ENCODE results near the gene SLC5A2. TPM values are rescaled to one million over a fixed set of nuclear protein-coding genes. Genes with fewer than 3 reads are reported as not detected.

SLC5A2 gene
- total and polyA plus RNA-seq, 2 of the 13 experiments (the other 11 are each of a cell fraction or from before 2014, with no cell fraction given): 0.24 to 0.97 TPM

DNA sequence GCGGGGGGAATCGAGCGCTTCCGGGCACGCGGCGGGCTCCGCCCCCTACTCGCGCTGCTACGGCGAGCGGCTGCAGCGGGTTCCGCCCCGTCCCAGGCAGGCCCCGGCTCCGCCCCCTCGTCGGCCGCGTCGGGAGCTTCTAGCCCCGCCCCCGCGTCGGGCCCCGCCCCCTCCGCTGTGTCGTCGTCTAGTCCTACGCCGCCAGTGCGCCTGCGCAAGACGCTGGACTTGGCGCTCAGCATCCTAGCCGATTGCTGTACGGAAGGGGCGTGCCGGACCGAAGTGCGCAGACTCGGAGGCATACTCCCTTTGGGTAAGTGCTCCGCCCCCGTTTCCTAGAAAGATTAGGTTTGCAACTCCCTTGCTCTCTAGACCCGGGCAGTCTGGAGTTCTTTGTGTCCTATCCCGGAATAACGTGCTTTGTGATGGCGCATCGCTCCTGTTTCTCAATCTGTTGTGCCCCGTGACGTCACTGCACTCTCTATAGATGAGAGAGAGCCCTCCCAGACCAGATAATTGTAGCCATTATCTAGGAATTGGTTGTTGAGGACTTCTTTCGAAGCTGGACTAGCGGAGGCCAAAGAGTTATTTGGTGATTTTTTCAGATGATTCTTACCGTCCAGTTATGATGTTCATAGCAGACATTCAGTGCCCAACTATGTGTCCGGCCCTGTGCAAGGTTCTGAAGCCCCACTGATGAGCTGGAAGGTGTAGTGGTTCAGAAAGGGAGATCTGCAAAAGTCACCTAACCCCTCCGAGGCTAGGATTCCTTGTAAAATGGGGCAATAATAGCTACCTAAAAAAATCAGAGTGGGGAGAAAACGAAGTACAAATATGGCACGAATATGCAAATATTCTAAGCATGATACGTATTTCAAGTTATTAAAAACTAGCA, 23.0 kb upstream of the SLC5A2 start (continued):
- no peak for TF ChIP-seq MBNL3 (CRISPR knock-in tag; conservative IDR thresholded peaks at IDR 0.05)
- TF ChIP-seq TBP (CRISPR knock-in tag; IDR thresholded peaks at IDR 0.05): 0 out of 2 replicates have a peak, but pooled peaks have one; percentile 53
- TF ChIP-seq NFKBIZ (CRISPR knock-in tag; IDR thresholded peaks at IDR 0.05): peak; percentile 11; the same call in 1 of the 2 replicates
- TF ChIP-seq, protein P1, sequence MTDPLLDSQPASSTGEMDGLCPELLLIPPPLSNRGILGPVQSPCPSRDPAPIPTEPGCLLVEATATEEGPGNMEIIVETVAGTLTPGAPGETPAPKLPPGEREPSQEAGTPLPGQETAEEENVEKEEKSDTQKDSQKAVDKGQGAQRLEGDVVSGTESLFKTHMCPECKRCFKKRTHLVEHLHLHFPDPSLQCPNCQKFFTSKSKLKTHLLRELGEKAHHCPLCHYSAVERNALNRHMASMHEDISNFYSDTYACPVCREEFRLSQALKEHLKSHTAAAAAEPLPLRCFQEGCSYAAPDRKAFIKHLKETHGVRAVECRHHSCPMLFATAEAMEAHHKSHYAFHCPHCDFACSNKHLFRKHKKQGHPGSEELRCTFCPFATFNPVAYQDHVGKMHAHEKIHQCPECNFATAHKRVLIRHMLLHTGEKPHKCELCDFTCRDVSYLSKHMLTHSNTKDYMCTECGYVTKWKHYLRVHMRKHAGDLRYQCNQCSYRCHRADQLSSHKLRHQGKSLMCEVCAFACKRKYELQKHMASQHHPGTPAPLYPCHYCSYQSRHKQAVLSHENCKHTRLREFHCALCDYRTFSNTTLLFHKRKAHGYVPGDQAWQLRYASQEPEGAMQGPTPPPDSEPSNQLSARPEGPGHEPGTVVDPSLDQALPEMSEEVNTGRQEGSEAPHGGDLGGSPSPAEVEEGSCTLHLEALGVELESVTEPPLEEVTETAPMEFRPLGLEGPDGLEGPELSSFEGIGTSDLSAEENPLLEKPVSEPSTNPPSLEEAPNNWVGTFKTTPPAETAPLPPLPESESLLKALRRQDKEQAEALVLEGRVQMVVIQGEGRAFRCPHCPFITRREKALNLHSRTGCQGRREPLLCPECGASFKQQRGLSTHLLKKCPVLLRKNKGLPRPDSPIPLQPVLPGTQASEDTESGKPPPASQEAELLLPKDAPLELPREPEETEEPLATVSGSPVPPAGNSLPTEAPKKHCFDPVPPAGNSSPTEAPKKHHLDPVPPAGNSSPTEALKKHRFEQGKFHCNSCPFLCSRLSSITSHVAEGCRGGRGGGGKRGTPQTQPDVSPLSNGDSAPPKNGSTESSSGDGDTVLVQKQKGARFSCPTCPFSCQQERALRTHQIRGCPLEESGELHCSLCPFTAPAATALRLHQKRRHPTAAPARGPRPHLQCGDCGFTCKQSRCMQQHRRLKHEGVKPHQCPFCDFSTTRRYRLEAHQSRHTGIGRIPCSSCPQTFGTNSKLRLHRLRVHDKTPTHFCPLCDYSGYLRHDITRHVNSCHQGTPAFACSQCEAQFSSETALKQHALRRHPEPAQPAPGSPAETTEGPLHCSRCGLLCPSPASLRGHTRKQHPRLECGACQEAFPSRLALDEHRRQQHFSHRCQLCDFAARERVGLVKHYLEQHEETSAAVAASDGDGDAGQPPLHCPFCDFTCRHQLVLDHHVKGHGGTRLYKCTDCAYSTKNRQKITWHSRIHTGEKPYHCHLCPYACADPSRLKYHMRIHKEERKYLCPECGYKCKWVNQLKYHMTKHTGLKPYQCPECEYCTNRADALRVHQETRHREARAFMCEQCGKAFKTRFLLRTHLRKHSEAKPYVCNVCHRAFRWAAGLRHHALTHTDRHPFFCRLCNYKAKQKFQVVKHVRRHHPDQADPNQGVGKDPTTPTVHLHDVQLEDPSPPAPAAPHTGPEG (CRISPR knock-in tag; IDR thresholded peaks at IDR 0.05): peak; percentile 13; the same call in 1 of the 2 replicates
- TF ChIP-seq SCMH1 (CRISPR knock-in tag; IDR thresholded peaks at IDR 0.05; ENCODE audit: borderline replicate concordance): no peak
- peak; percentile 2 for TF ChIP-seq SAFB2 (CRISPR knock-in tag; IDR thresholded peaks at IDR 0.05; ENCODE audit: borderline replicate concordance, low read depth)
- peak; percentile 73 for TF ChIP-seq SKI (IDR thresholded peaks at IDR 0.05; ENCODE audit: partially characterized antibody)
- no peak for TF ChIP-seq STAT5B (CRISPR knock-in tag; IDR thresholded peaks at IDR 0.05)
- TF ChIP-seq, protein P2, sequence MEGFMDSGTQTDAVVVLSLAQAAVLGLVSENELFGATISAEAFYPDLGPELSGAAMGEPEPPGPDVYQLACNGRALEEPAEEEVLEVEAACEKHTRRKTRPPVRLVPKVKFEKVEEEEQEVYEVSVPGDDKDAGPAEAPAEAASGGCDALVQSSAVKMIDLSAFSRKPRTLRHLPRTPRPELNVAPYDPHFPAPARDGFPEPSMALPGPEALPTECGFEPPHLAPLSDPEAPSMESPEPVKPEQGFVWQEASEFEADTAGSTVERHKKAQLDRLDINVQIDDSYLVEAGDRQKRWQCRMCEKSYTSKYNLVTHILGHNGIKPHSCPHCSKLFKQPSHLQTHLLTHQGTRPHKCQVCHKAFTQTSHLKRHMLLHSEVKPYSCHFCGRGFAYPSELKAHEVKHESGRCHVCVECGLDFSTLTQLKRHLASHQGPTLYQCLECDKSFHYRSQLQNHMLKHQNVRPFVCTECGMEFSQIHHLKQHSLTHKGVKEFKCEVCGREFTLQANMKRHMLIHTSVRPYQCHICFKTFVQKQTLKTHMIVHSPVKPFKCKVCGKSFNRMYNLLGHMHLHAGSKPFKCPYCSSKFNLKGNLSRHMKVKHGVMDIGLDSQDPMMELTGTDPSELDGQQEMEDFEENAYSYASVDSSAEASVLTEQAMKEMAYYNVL (CRISPR knock-in tag; IDR thresholded peaks at IDR 0.05; ENCODE audit: borderline replicate concordance): 0 out of 2 replicates have a peak, but pooled peaks have one; percentile 1
- TF ChIP-seq, protein P3, sequence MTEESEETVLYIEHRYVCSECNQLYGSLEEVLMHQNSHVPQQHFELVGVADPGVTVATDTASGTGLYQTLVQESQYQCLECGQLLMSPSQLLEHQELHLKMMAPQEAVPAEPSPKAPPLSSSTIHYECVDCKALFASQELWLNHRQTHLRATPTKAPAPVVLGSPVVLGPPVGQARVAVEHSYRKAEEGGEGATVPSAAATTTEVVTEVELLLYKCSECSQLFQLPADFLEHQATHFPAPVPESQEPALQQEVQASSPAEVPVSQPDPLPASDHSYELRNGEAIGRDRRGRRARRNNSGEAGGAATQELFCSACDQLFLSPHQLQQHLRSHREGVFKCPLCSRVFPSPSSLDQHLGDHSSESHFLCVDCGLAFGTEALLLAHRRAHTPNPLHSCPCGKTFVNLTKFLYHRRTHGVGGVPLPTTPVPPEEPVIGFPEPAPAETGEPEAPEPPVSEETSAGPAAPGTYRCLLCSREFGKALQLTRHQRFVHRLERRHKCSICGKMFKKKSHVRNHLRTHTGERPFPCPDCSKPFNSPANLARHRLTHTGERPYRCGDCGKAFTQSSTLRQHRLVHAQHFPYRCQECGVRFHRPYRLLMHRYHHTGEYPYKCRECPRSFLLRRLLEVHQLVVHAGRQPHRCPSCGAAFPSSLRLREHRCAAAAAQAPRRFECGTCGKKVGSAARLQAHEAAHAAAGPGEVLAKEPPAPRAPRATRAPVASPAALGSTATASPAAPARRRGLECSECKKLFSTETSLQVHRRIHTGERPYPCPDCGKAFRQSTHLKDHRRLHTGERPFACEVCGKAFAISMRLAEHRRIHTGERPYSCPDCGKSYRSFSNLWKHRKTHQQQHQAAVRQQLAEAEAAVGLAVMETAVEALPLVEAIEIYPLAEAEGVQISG (CRISPR knock-in tag; IDR thresholded peaks at IDR 0.05): no peak
- TF ChIP-seq EP300 (IDR thresholded peaks at IDR 0.05; ENCODE audit: low read depth in 2 of 2, low read length in 2 of 2): 0 out of 4 replicates have a peak, but pooled peaks of 1 of the 2 experiments have one; percentile 11
- no peak for TF ChIP-seq EP300 (CRISPR knock-in tag; IDR thresholded peaks at IDR 0.05; ENCODE audit: borderline replicate concordance)
- no peak for TF ChIP-seq SOX13 (IDR thresholded peaks at IDR 0.05)
- TF ChIP-seq SOX13 (CRISPR knock-in tag; conservative IDR thresholded peaks at IDR 0.05 in 1 of 2, IDR thresholded peaks at IDR 0.05 in 1 of 2): peak in 1 of 2 experiments; percentile 18; a peak in 1 of 4 replicates
- TF ChIP-seq ZNF781 (CRISPR knock-in tag; IDR thresholded peaks at IDR 0.05; ENCODE audit: borderline replicate concordance, not compliant biosample characterization): peak; percentile 42
- 0 out of 2 replicates have a peak, but pooled peaks have one; percentile 54 for TF ChIP-seq SNAPC2 (CRISPR knock-in tag; IDR thresholded peaks at IDR 0.05)
